HepG2 (cell line): ENCODE measurements around the gene PDE4D. TPM values are rescaled to one million over a fixed set of nuclear protein-coding genes. Genes with fewer than 3 reads are reported as not detected.

Experiments used
- ATAC-seq: fragments of 200-7000 bp; cut with Tn5 transposase; 3 replicates; pipeline ENCODE4 v1.9.1; 2020; ENCODE audit warnings: mild to moderate bottlenecking, moderate library complexity
- BruUV-seq: library from RNA; stranded (reverse); fragments of 400-500 nt; replicated peaks from 2 replicates; lab custom pipeline; 2021; lab: Mats Ljungman, UMichigan
- CTCF ChIA-PET: fragments of 300-600 bp; formaldehyde crosslinking; extraction: SDS; loops from one replicate; lab custom pipeline; 2021; ENCODE audit warnings: low total read pairs, inconsistent platforms, low intra/inter-chr PET ratio; lab: Yijun Ruan, JAX
- POLR2A ChIA-PET: fragments of 350-600 bp; sonication (Branson Sonifier 250); formaldehyde crosslinking; loops from one replicate; lab custom pipeline; 2020; ENCODE audit warnings: antibody characterized with exemption, inconsistent platforms; lab: Yijun Ruan, JAX
- DNase-seq: peaks from one replicate; pipeline ENCODE4 v3.0.0-alpha.2; 2015; ENCODE audit warnings: low spot score
- FAIRE-seq: peaks from 3 replicates; lab custom pipeline; 2011; peaks lifted over from hg19 to GRCh38; lab: Jason Lieb, UNC
- H2AFZ ChIP-seq: one replicate; pipeline ENCODE4 v1.6.1; 2011; ENCODE audit warnings: low read length, inconsistent platforms
- H3K27ac ChIP-seq: fragments of 300-600 bp; 3 replicates; pipeline ENCODE4 v1.8.0; 2011; ENCODE audit warnings: mixed run types, mild to moderate bottlenecking, mixed read lengths, low read length, inconsistent platforms; ENCODE audit not compliant: insufficient read depth; ENCODE audit errors: extremely low read length
- H3K27me3 ChIP-seq, 2 experiments: fragments of 200-600 bp in 1 of 2; 2 replicates in 1 of 2; 3 replicates in 1 of 2; pipeline versions ENCODE4 v1.6.0 to v1.8.0; 2011; ENCODE audit warnings: low read length in 2 of 2, mild to moderate bottlenecking in 2 of 2, moderate library complexity in 2 of 2, inconsistent platforms in 1 of 2; ENCODE audit not compliant: insufficient read depth in 2 of 2, control insufficient read depth in 1 of 2
- H3K36me3 ChIP-seq, 2 experiments: fragments of 200-600 bp in 1 of 2; replicated peaks in 1 of 2; 2 replicates in 1 of 2; 3 replicates in 1 of 2; pipeline versions ENCODE4 v1.5.1 to v1.8.0; 2011; ENCODE audit warnings: low read length in 2 of 2, inconsistent platforms in 1 of 2; ENCODE audit not compliant: insufficient read depth in 2 of 2, control insufficient read depth in 1 of 2
- H3K4me1 ChIP-seq: 2 replicates; pipeline ENCODE4 v1.5.1; 2012; ENCODE audit warnings: low read length, inconsistent platforms; ENCODE audit not compliant: insufficient read depth
- H3K4me2 ChIP-seq: 2 replicates; pipeline ENCODE4 v1.6.0; 2011; ENCODE audit warnings: low read depth, low read length, inconsistent platforms
- H3K4me3 ChIP-seq, 3 experiments: fragments of 200-600 bp in 1 of 3; sonication (generic), shearing (Covaris generic) in 1 of 3; replicated peaks in 1 of 3; 2 replicates each; pipeline ENCODE4 v1.5.1; 2011 to 2016; ENCODE audit warnings: low read length in 3 of 3, inconsistent platforms in 2 of 3, low read depth in 2 of 3, mild to moderate bottlenecking in 2 of 3, control low read depth in 1 of 3, mixed read lengths in 1 of 3; ENCODE audit not compliant: insufficient read depth in 1 of 3
- H3K79me2 ChIP-seq: one replicate; pipeline ENCODE4 v1.6.1; 2011; ENCODE audit warnings: low read length, inconsistent platforms; ENCODE audit not compliant: insufficient read depth
- H3K9ac ChIP-seq: 2 replicates; pipeline ENCODE4 v1.6.0; 2011; ENCODE audit warnings: mild to moderate bottlenecking, low read depth, low read length, inconsistent platforms; ENCODE audit not compliant: insufficient read depth
- H3K9me3 ChIP-seq: 2 replicates; pipeline ENCODE4 v1.5.1; 2012; ENCODE audit warnings: mild to moderate bottlenecking, low read length
- H4K20me1 ChIP-seq: 2 replicates; pipeline ENCODE4 v1.6.0; 2011; ENCODE audit warnings: inconsistent platforms, mild to moderate bottlenecking, low read length, moderate library complexity; ENCODE audit not compliant: insufficient read depth
- MIXL1 ChIP-seq: IDR thresholded peaks from 2 replicates; pipeline ENCODE4 v1.6.1; 2016
- NFKB2 ChIP-seq: sonication (generic); formaldehyde crosslinking; IDR thresholded peaks from 2 replicates; pipeline ENCODE4 v1.4.0; 2020; ENCODE audit warnings: missing genetic modification reagents, borderline replicate concordance
- SNAPC2 ChIP-seq: sonication (generic); formaldehyde crosslinking; IDR thresholded peaks from 2 replicates; pipeline ENCODE4 v1.8.1; 2022; ENCODE audit warnings: mild to moderate bottlenecking, missing genetic modification reagents
- TCF7L2 ChIP-seq: IDR thresholded peaks from 2 replicates; pipeline ENCODE4 v1.6.1; 2011; ENCODE audit warnings: mild to moderate bottlenecking, low read depth, low read length, moderate library complexity
- ZNF142 ChIP-seq: sonication (generic); formaldehyde crosslinking; IDR thresholded peaks from 2 replicates; pipeline ENCODE4 v1.4.0; 2020; ENCODE audit warnings: missing genetic modification reagents
- ZNF354B ChIP-seq: sonication (generic); formaldehyde crosslinking; IDR thresholded peaks from 2 replicates; pipeline ENCODE4 v1.8.0; 2022; ENCODE audit warnings: mild to moderate bottlenecking, missing genetic modification reagents
- WGBS: methylation state at CpG from one replicate; pipeline ENCODE4 v1.1.6; 2017; ENCODE audit warnings: low lambda C conversion rate; 5-methylcytosine and 5-hydroxymethylcytosine counted together
- in situ Hi-C: cut with HindIII; loops from 2 replicates; pipeline ENCODE4 v1.10.0; 2017; ENCODE audit warnings: low pct_unique_long_range_greater_than_20kb; ENCODE audit not compliant: extremely low pct_ligation_motif_present
- intact Hi-C: fragments of 100-400 bp; cut with micrococcal nuclease; formaldehyde crosslinking; loops from one replicate; pipeline ENCODE4 v1.10.0; 2022; ENCODE audit not compliant: unreplicated experiment
- polyA plus RNA-seq, 8 experiments: library from polyadenylated mRNA; depleted of rRNA in 3 of 8; stranded (reverse) in 7 of 8; unstranded in 1 of 8; fragments of >200 nt; fragmentation: Illumina TruSeq in 4 of 8; extraction: Trizol in 4 of 8; gene quantifications; 2 replicates each; pipeline versions ENCODE4 v1.2.1 to v1.2.3, GENCODE V29; 2011 to 2016; ENCODE audit warnings: low read depth in 4 of 8, missing spikeins in 1 of 8, mixed read lengths in 1 of 8; ENCODE audit not compliant: insufficient read depth in 1 of 8
- total RNA-seq, 5 experiments: library from RNA; depleted of rRNA; stranded (reverse); fragments of >200 nt; fragmentation: Illumina TruSeq; extraction: Trizol; gene quantifications; 2 replicates each; pipeline ENCODE4 v1.2.3, GENCODE V29; 2016; ENCODE audit warnings: low read depth in 1 of 5

Gene PDE4D
- total and polyA plus RNA-seq, 2 of the 13 experiments (the other 11 are each of a cell fraction or from before 2014, with no cell fraction given): 7.0 to 12.2 TPM

GRCh38 chr5:59136549-59136948, 757.0 kb downstream of the PDE4D start:
- no TSS peak for BruUV-seq
- in situ Hi-C loops: no loop called here
- Histone ChIP-seq H3K79me2 (no peaks in the 10 kb centered on the region), H3K36me3 (no peaks in the 10 kb centered on the region), H3K27ac (no peak overlapping the region), H3K27me3 (no peaks in the 10 kb centered on the region; a peak in 1 of 5 replicates), H3K4me2 (no peak overlapping the region), H4K20me1 (no peaks in the 10 kb centered on the region), H3K4me3 (no peak overlapping the region), H3K4me1 (no peaks in the 10 kb centered on the region), H2AFZ (no peak overlapping the region), H3K9me3 (no peaks in the 10 kb centered on the region), H3K9ac (no peak overlapping the region)
- DNase-seq (no peak), ATAC-seq (no peak), FAIRE-seq (no peak)
- ChIA-PET CTCF (no interaction called here), POLR2A (no interaction called here)
- intact Hi-C loops: no loop called here
- 83% methylated on average over 1 of the region's 2 CpGs for WGBS
- TF ChIP-seq NFKB2 (CRISPR knock-in tag): no peak
- no peak for TF ChIP-seq SNAPC2 (CRISPR knock-in tag)
- no peak for TF ChIP-seq ZNF354B (CRISPR knock-in tag)
- no peak for TF ChIP-seq ZNF142 (CRISPR knock-in tag)
- TF ChIP-seq MIXL1: no peak
- TF ChIP-seq TCF7L2: no peak
